Right lobe of liver (tissue), 6 donors: Measurements from ENCODE around the gene NAA60. TPM values are rescaled to one million over a fixed set of nuclear protein-coding genes. Genes with fewer than 3 reads are reported as not detected.

Experiments used
- ATAC-seq, 4 donors: fragments of 200-7000 bp; cut with Tn5 transposase; one replicate each; pipeline ENCODE4 v1.9.1; 2020; ENCODE audit warnings: mild to moderate bottlenecking in 4 of 4, moderate library complexity in 4 of 4
- DNase-seq, 3 donors: peaks; one replicate each; pipeline ENCODE4 v3.0.0-alpha.2; 2020
- H3K27ac ChIP-seq, 3 donors: fragments of 200-600 bp; one replicate each; pipeline ENCODE4 v1.8.0; 2022
- H3K27me3 ChIP-seq, 2 donors: fragments of 200-600 bp; one replicate each; pipeline ENCODE4 v1.8.0; 2022
- H3K36me3 ChIP-seq, 4 donors: fragments of 200-600 bp; sonication (generic) in 1 of 4; one replicate each; pipeline versions ENCODE4 v1.5.1 to v1.8.0; 2017 to 2022; ENCODE audit warnings: control low read depth in 1 of 4
- H3K4me1 ChIP-seq, 4 donors: fragments of 200-600 bp; sonication (generic) in 1 of 4; one replicate each; pipeline versions ENCODE4 v1.5.1 to v1.8.0; 2017 to 2022; ENCODE audit warnings: control low read depth in 1 of 4
- H3K4me3 ChIP-seq, 3 donors: fragments of 200-600 bp; one replicate each; pipeline ENCODE4 v1.8.0; 2022
- H3K9me3 ChIP-seq, 4 donors: fragments of 200-600 bp; sonication (generic) in 1 of 4; one replicate each; pipeline versions ENCODE4 v1.5.1 to v1.8.0; 2017 to 2022; ENCODE audit warnings: control low read depth in 1 of 4
- CTCF ChIP-seq, 4 donors: fragments of 200-600 bp in 3 of 4; fragments of 450-650 bp in 1 of 4; IDR thresholded peaks; one replicate each; pipeline versions ENCODE4 v1.5.1 to v1.8.0; 2016 to 2022; ENCODE audit warnings: antibody characterized with exemption in 4 of 4, mild to moderate bottlenecking in 2 of 4
- POLR2A ChIP-seq: fragments of 450-650 bp; IDR thresholded peaks from one replicate; pipeline ENCODE4 v1.6.1; 2017; ENCODE audit warnings: antibody characterized with exemption, mild to moderate bottlenecking
- WGBS: methylation state at CpG from one replicate; pipeline ENCODE4 v1.1.6; 2018; ENCODE audit warnings: low coverage, low lambda C conversion rate; ENCODE audit not compliant: insufficient coverage; ENCODE audit errors: missing lambda C conversion rate; 5-methylcytosine and 5-hydroxymethylcytosine counted together
- intact Hi-C, 2 donors: fragments of 100-400 bp; cut with DNase I; formaldehyde crosslinking; loops; one replicate each; pipeline versions ENCODE4 v1.11.2 to v1.14.1; 2022
- total RNA-seq, 6 experiments: library from RNA; depleted of rRNA in 2 of 6; stranded (reverse); fragments of >200 nt in 2 of 6; fragmentation: NEBNext Ultra II Directional in 3 of 6; extraction: Animal tissue kit (Norgen Biotek cat#: 25700) in 3 of 6; gene quantifications; one replicate each; pipeline versions ENCODE4 v1.1.0 to v1.2.4, GENCODE V29; 2016 to 2023
- donor health status: DM: no; HTN: yes; CAD: no.
- donor health status: DM: no; HTN: no; CAD: no.
- donor health status: DM: no; HTN: no; CAD: no.
- donor health status: DM: no; HTN: yes; CAD: no.
- donor health status: DM: no; HTN: yes; CAD: no.

The NAA60 gene
- total RNA-seq, 6 experiments from 2014 or later: 25.0 to 46.6 (median 30.8) TPM

- Histone ChIP-seq H3K4me1 (no peaks in the 10 kb centered on the region), H3K9me3 (no peaks in the 10 kb centered on the region), H3K27ac (no peak overlapping the region), H3K4me3 (no peak overlapping the region), H3K36me3 (peaks cover 0 to 5% (median 2%) of the 10 kb centered on the region in 4 donors), H3K27me3 (no peaks in the 10 kb centered on the region)
- ATAC-seq (no peak), DNase-seq (no peak)
- TF ChIP-seq POLR2A (no peak), CTCF (IDR thresholded peaks at IDR 0.05) (no peak)
- intact Hi-C loops: no loop called here
Observed at GRCh38 chr16:3434373-3434772, 9.1 kb upstream of the NAA60 start.

- peaks cover 0 to 5% (median 0%) of the 10 kb centered on the region in 4 donors for H3K4me1 ChIP-seq
- H3K36me3 ChIP-seq: peaks cover 0 to 5% (median under 1%) of the 10 kb centered on the region in 4 donors
- H3K9me3 ChIP-seq: no peaks in the 10 kb centered on the region
- no peak for TF ChIP-seq POLR2A
- no peak for TF ChIP-seq CTCF (IDR thresholded peaks at IDR 0.05)
- WGBS: 66% methylated on average over 4 of the region's 4 CpGs
- ATAC-seq (no peak), DNase-seq (no peak)
- no peak overlapping the region for H3K27ac ChIP-seq
- no peak overlapping the region for H3K4me3 ChIP-seq
- H3K27me3 ChIP-seq: no peaks in the 10 kb centered on the region
- intact Hi-C loops: no loop called here
Observed at GRCh38 chr16:3439637-3440036, 3.8 kb upstream of the NAA60 start.

GRCh38 chr16:3444032-3444388, 530 bp downstream of the NAA60 start:
- peak overlapping the region; percentile 51 to 76 (median 61) for H3K4me3 ChIP-seq
- ATAC-seq (peak; percentile 72 to 83 (median 76)), DNase-seq (no peak)
- TF ChIP-seq POLR2A (peak; percentile 41), CTCF (IDR thresholded peaks at IDR 0.05) (peak in 1 of 4 donors; percentile 2)
- H3K36me3 ChIP-seq: peaks cover 0 to 3% (median 0%) of the 10 kb centered on the region in 4 donors
- H3K9me3 ChIP-seq: no peaks in the 10 kb centered on the region
- intact Hi-C loops: no loop called here
- H3K4me1 ChIP-seq: peaks cover 0 to 5% (median 0%) of the 10 kb centered on the region in 4 donors
- peak overlapping the region in 1 of 3 donors; percentile 53 for H3K27ac ChIP-seq
- 80% methylated on average over 1 of the region's 10 CpGs for WGBS
- no peaks in the 10 kb centered on the region for H3K27me3 ChIP-seq

GRCh38 chr16:3454093-3454492, 10.6 kb downstream of the NAA60 start:
- Histone ChIP-seq H3K4me3 (no peak overlapping the region), H3K4me1 (peaks cover 0 to 9% (median 2%) of the 10 kb centered on the region in 4 donors), H3K9me3 (no peaks in the 10 kb centered on the region), H3K36me3 (no peaks in the 10 kb centered on the region), H3K27me3 (no peaks in the 10 kb centered on the region), H3K27ac (no peak overlapping the region)
- 86% methylated on average over 4 of the region's 5 CpGs for WGBS
- DNase-seq (no peak), ATAC-seq (no peak)
- intact Hi-C loops: no loop called here
- TF ChIP-seq POLR2A (no peak), CTCF (IDR thresholded peaks at IDR 0.05) (no peak)

DNA sequence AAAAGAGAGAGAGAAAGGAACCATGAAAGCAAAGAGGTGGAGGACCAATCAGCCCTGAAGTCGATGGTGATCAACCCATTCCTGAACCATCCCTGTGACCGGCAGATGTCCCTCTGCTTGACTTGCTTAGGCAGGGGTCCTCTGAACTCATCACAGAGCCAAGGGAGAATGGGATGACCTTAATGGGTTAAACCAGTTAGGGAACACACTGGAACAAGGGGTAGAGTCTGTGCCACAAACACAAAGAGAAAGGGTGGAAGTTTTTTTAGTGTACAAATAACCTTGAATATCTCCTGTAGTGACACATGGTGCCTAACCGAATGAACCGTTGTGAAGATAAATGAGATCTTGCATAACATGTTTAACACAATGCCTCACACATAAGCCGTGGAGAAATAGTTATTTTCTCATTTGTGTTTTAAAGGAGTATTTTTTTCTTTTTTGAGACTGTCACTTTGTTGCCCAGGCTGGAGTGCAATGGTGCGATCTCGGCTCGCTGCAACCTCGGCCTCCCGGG, 11.2 kb downstream of the NAA60 start:
- Histone ChIP-seq H3K27me3 (no peaks in the 10 kb centered on the region), H3K4me1 (peaks cover 0 to 15% (median 4%) of the 10 kb centered on the region in 4 donors), H3K9me3 (no peaks in the 10 kb centered on the region), H3K36me3 (no peaks in the 10 kb centered on the region), H3K27ac (no peak overlapping the region), H3K4me3 (no peak overlapping the region)
- ATAC-seq: no peak
- WGBS: 65% methylated on average over 8 of the region's 10 CpGs
- DNase-seq: no peak
- intact Hi-C loops: no loop called here
- no peak for TF ChIP-seq POLR2A
- TF ChIP-seq CTCF (IDR thresholded peaks at IDR 0.05): no peak
